Suprapubic skin (tissue), 4 donors: ENCODE data around the gene AIM2. TPM values are rescaled to one million over a fixed set of nuclear protein-coding genes. Genes with fewer than 3 reads are reported as not detected.
"Not testable (repeated sequence)": the region's sequence is repeated elsewhere in the genome, so short reads cannot be mapped to it uniquely, and the experiment has no call there.

Experiments used
- DNase-seq, 2 donors: peaks; one replicate each; pipeline ENCODE4 v3.0.0-alpha.2; 2019; ENCODE audit warnings: low spot score in 2 of 2
- H3K27ac ChIP-seq: fragments of 200-600 bp; sonication (generic); one replicate; pipeline ENCODE4 v1.5.1; 2019
- H3K27me3 ChIP-seq: fragments of 200-600 bp; sonication (generic); one replicate; pipeline ENCODE4 v1.5.1; 2019
- H3K36me3 ChIP-seq: fragments of 200-600 bp; sonication (generic); one replicate; pipeline ENCODE4 v1.5.1; 2019
- H3K4me1 ChIP-seq: fragments of 200-600 bp; sonication (generic); one replicate; pipeline ENCODE4 v1.5.1; 2019
- H3K4me3 ChIP-seq: fragments of 200-600 bp; sonication (generic); one replicate; pipeline ENCODE4 v1.5.1; 2019; ENCODE audit warnings: mild to moderate bottlenecking
- H3K9me3 ChIP-seq: fragments of 200-600 bp; sonication (generic); one replicate; pipeline ENCODE4 v1.5.1; 2019
- CTCF ChIP-seq, 2 donors: fragments of 200-600 bp in 1 of 2; fragments of 450-650 bp in 1 of 2; sonication (generic) in 1 of 2; IDR thresholded peaks; one replicate each; pipeline ENCODE4 v1.5.1; 2016 to 2019; ENCODE audit warnings: antibody characterized with exemption in 2 of 2, mild to moderate bottlenecking in 1 of 2, moderate library complexity in 1 of 2
- EP300 ChIP-seq: sonication (generic); formaldehyde crosslinking; IDR thresholded peaks from one replicate; pipeline ENCODE4 v1.6.1; 2017; ENCODE audit warnings: antibody characterized with exemption
- POLR2A ChIP-seq, 2 donors: fragments of 450-650 bp; IDR thresholded peaks; one replicate each; pipeline ENCODE4 v1.6.1; 2017; ENCODE audit warnings: antibody characterized with exemption in 2 of 2, mild to moderate bottlenecking in 2 of 2, moderate library complexity in 2 of 2
- POLR2AphosphoS5 ChIP-seq, 3 donors: sonication (generic); formaldehyde crosslinking; IDR thresholded peaks; one replicate each; pipeline ENCODE4 v1.6.1; 2017; ENCODE audit warnings: antibody characterized with exemption in 3 of 3
- WGBS: methylation state at CpG from one replicate; pipeline ENCODE4 v1.1.5; 2018; 5-methylcytosine and 5-hydroxymethylcytosine counted together
- total RNA-seq, 4 donors: library from RNA; depleted of rRNA; stranded (reverse); fragments of >200 nt; gene quantifications; one replicate each; pipeline ENCODE4 v1.1.0, GENCODE V29; 2016

Gene AIM2
- total RNA-seq, 4 donors from 2014 or later: not detected

GRCh38 chr1:159040893-159041724 is 35.5 kb downstream of the AIM2 start:
- H3K4me1 ChIP-seq: no peaks in the 10 kb centered on the region
- WGBS: 85% methylated on average over 7 of the region's 7 CpGs
- TF ChIP-seq EP300: no peak
- TF ChIP-seq CTCF (IDR thresholded peaks at IDR 0.05): no peak
- no peak for TF ChIP-seq POLR2AphosphoS5 (IDR thresholded peaks at IDR 0.05)
- TF ChIP-seq POLR2A (IDR thresholded peaks at IDR 0.05): no peak
- no peaks in the 10 kb centered on the region for H3K27me3 ChIP-seq
- DNase-seq: no peak
- H3K36me3 ChIP-seq: peaks cover 71% of the 10 kb centered on the region
- H3K27ac ChIP-seq: no peak overlapping the region
- no peaks in the 10 kb centered on the region for H3K9me3 ChIP-seq
- H3K4me3 ChIP-seq: no peak overlapping the region

- no peak for DNase-seq
- WGBS: 94% methylated on average over 1 of the region's 1 CpG
- no peaks in the 10 kb centered on the region for H3K9me3 ChIP-seq
- no peaks in the 10 kb centered on the region for H3K27me3 ChIP-seq
- H3K4me1 ChIP-seq: no peaks in the 10 kb centered on the region
- H3K36me3 ChIP-seq: peaks cover 72% of the 10 kb centered on the region
- H3K4me3 ChIP-seq: no peak overlapping the region
- H3K27ac ChIP-seq: no peak overlapping the region
- no peak for TF ChIP-seq CTCF (IDR thresholded peaks at IDR 0.05)
- TF ChIP-seq POLR2AphosphoS5 (IDR thresholded peaks at IDR 0.05): no peak
- TF ChIP-seq EP300: no peak
- no peak for TF ChIP-seq POLR2A (IDR thresholded peaks at IDR 0.05)
Observed at GRCh38 chr1:159040206-159040605, 36.4 kb downstream of the AIM2 start.

- Histone ChIP-seq H3K9me3 (no peaks in the 10 kb centered on the region), H3K36me3 (peaks cover 64% of the 10 kb centered on the region), H3K27ac (no peak overlapping the region), H3K4me1 (peaks cover 18% of the 10 kb centered on the region), H3K4me3 (no peak overlapping the region), H3K27me3 (no peaks in the 10 kb centered on the region)
- 50% methylated on average over 3 of the region's 3 CpGs for WGBS
- no peak for DNase-seq
- TF ChIP-seq CTCF (IDR thresholded peaks at IDR 0.05): no peak
- no peak for TF ChIP-seq POLR2AphosphoS5 (IDR thresholded peaks at IDR 0.05)
- no peak for TF ChIP-seq EP300
- TF ChIP-seq POLR2A (IDR thresholded peaks at IDR 0.05): no peak
Observed at GRCh38 chr1:159030877-159031447, 45.6 kb downstream of the AIM2 start.

GRCh38 chr1:159030311-159030710 is 46.3 kb downstream of the AIM2 start:
- Histone ChIP-seq H3K27me3 (no peaks in the 10 kb centered on the region), H3K4me1 (peaks cover 18% of the 10 kb centered on the region), H3K27ac (no peak overlapping the region), H3K9me3 (no peaks in the 10 kb centered on the region), H3K4me3 (no peak overlapping the region), H3K36me3 (peaks cover 58% of the 10 kb centered on the region)
- DNase-seq: no peak
- TF ChIP-seq CTCF (IDR thresholded peaks at IDR 0.05): no peak
- TF ChIP-seq POLR2A (IDR thresholded peaks at IDR 0.05): no peak
- no peak for TF ChIP-seq EP300
- no peak for TF ChIP-seq POLR2AphosphoS5 (IDR thresholded peaks at IDR 0.05)
- WGBS: 100% methylated on average over 1 of the region's 1 CpG

- H3K27ac ChIP-seq, DNase-seq, H3K9me3 ChIP-seq, H3K27me3 ChIP-seq, H3K4me3 ChIP-seq: not testable (repeated sequence)
- Histone ChIP-seq H3K36me3 (peaks cover 45% of the 10 kb centered on the region), H3K4me1 (peaks cover 25% of the 10 kb centered on the region)
- 66% methylated on average over 2 of the region's 2 CpGs for WGBS
Observed at GRCh38 chr1:159026841-159027240, 49.7 kb downstream of the AIM2 start.
